K562 (cell line): Measurements from ENCODE around the gene ADGRD1. TPM values are rescaled to one million over a fixed set of nuclear protein-coding genes. Genes with fewer than 3 reads are reported as not detected.
"Not testable (repeated sequence)": the region's sequence is repeated elsewhere in the genome, so short reads cannot be mapped to it uniquely, and the experiment has no call there.

ENCODE experiments used
- ATAC-seq: fragments of 200-7000 bp; cut with Tn5 transposase; 3 replicates; pipeline ENCODE4 v1.9.1; 2020; ENCODE audit warnings: moderate library complexity
- BruUV-seq: library from RNA; stranded (reverse); fragments of 400-500 nt; replicated peaks from 2 replicates; lab custom pipeline; 2021; lab: Mats Ljungman, UMichigan
- CTCF ChIA-PET: fragments of 300-600 bp; formaldehyde crosslinking; extraction: SDS; loops from one replicate; lab custom pipeline; 2021; ENCODE audit warnings: low intra/inter-chr PET ratio; lab: Yijun Ruan, JAX
- POLR2A ChIA-PET: fragments of 300-600, 350-650 bp; sonication (Branson Sonifier 250); formaldehyde crosslinking; extraction: SDS; loops from one replicate; lab custom pipeline; 2021; ENCODE audit warnings: antibody characterized with exemption, inconsistent platforms; lab: Yijun Ruan, JAX
- DNase-seq, 4 experiments: peaks; one replicate each; pipeline versions ENCODE4 v3.0.0 to v3.0.0-alpha.2; 2011 to 2018; ENCODE audit warnings: low spot score in 3 of 4, mixed read lengths in 3 of 4; ENCODE audit errors: extremely low read depth in 1 of 4
- FAIRE-seq: peaks from 2 replicates; lab custom pipeline; 2011; peaks lifted over from hg19 to GRCh38; lab: Jason Lieb, UNC
- H2AFZ ChIP-seq: 2 replicates; pipeline ENCODE4 v1.6.0; 2011; ENCODE audit warnings: low read depth, low read length, control low read depth, inconsistent platforms
- H3K27ac ChIP-seq: fragments of 200-600 bp; 3 replicates; pipeline ENCODE4 v1.8.0; 2011; ENCODE audit warnings: low read depth, mild to moderate bottlenecking, control low read depth, inconsistent platforms, low read length, moderate library complexity, mixed read lengths; ENCODE audit errors: extremely low read depth
- H3K27me3 ChIP-seq, 2 experiments: fragments of 300-600 bp in 1 of 2; 2 replicates in 1 of 2; 3 replicates in 1 of 2; pipeline versions ENCODE4 v1.6.0 to v1.8.0; 2011; ENCODE audit warnings: inconsistent platforms in 2 of 2, low read length in 2 of 2, mild to moderate bottlenecking in 1 of 2, mixed read lengths in 1 of 2, moderate library complexity in 1 of 2; ENCODE audit not compliant: control insufficient read depth in 2 of 2, insufficient read depth in 2 of 2
- H3K36me3 ChIP-seq: fragments of 300-600 bp; 3 replicates; pipeline ENCODE4 v1.8.0; 2011; ENCODE audit warnings: mild to moderate bottlenecking, low read length, inconsistent platforms; ENCODE audit not compliant: control insufficient read depth, insufficient read depth
- H3K4me1 ChIP-seq, 2 experiments: fragments of 200-600 bp in 1 of 2; replicated peaks in 1 of 2; 2 replicates in 1 of 2; 3 replicates in 1 of 2; pipeline versions ENCODE4 v1.5.1 to v1.8.0; 2011; ENCODE audit warnings: inconsistent platforms in 2 of 2, low read length in 2 of 2, mild to moderate bottlenecking in 1 of 2, mixed read lengths in 1 of 2, moderate library complexity in 1 of 2; ENCODE audit not compliant: control insufficient read depth in 2 of 2, insufficient read depth in 2 of 2
- H3K4me2 ChIP-seq: 2 replicates; pipeline ENCODE4 v1.6.1; 2011; ENCODE audit warnings: low read length, control low read depth, inconsistent platforms, mixed read lengths; ENCODE audit not compliant: insufficient read depth
- H3K4me3 ChIP-seq: fragments of 200-600 bp; sonication (generic), shearing (Covaris generic); 2 replicates; pipeline ENCODE4 v1.5.1; 2016; ENCODE audit warnings: control low read depth, inconsistent platforms
- H3K79me2 ChIP-seq: fragments of 200-600 bp; 3 replicates; pipeline ENCODE4 v1.8.0; 2011; ENCODE audit warnings: low read length, inconsistent platforms; ENCODE audit not compliant: control insufficient read depth, insufficient read depth
- H3K9ac ChIP-seq, 2 experiments: 2 replicates each; pipeline versions ENCODE4 v1.6.0 to v1.6.1; 2011; ENCODE audit warnings: low read depth in 2 of 2, low read length in 2 of 2, control low read depth in 1 of 2, inconsistent platforms in 1 of 2, mild to moderate bottlenecking in 1 of 2, mixed read lengths in 1 of 2; ENCODE audit not compliant: insufficient read depth in 1 of 2
- H3K9me1 ChIP-seq: one replicate; pipeline ENCODE4 v1.6.0; 2011; ENCODE audit warnings: inconsistent platforms, mild to moderate bottlenecking, low read length, moderate library complexity; ENCODE audit not compliant: control insufficient read depth, insufficient read depth
- H3K9me3 ChIP-seq: replicated peaks from 2 replicates; pipeline ENCODE4 v1.5.1; 2011; ENCODE audit warnings: low read depth, low read length, inconsistent platforms; ENCODE audit not compliant: control insufficient read depth, insufficient read depth
- H4K20me1 ChIP-seq: replicated peaks from 2 replicates; pipeline ENCODE4 v1.6.1; 2011; ENCODE audit warnings: low read length, inconsistent platforms, mixed read lengths; ENCODE audit not compliant: control insufficient read depth, insufficient read depth
- ATF1 ChIP-seq, 2 experiments: fragments of 450-650 bp in 1 of 2; IDR thresholded peaks; 2 replicates each; pipeline ENCODE4 v1.6.1; 2016; ENCODE audit warnings: missing compliant biosample characterization in 1 of 2, missing genetic modification characterization in 1 of 2
- CREM ChIP-seq: IDR thresholded peaks from 2 replicates; pipeline ENCODE4 v1.6.1; 2014; ENCODE audit warnings: antibody characterized with exemption, low read depth
- WGBS: fragments of 100-300 bp; shearing (Covaris generic); methylation state at CpG from one replicate; pipeline ENCODE4 v1.1.6; 2016; ENCODE audit warnings: low coverage, mixed read lengths; ENCODE audit not compliant: insufficient coverage; ENCODE audit errors: missing lambda C conversion rate; 5-methylcytosine and 5-hydroxymethylcytosine counted together
- in situ Hi-C: fragments of 300-500 bp; cut with MboI; formaldehyde crosslinking; loops from 4 replicates; pipeline ENCODE4 v1.15.0; 2018; ENCODE audit warnings: inconsistent platforms, mixed read lengths
- intact Hi-C: fragments of 100-400 bp; cut with micrococcal nuclease; formaldehyde crosslinking; loops from 2 replicates; pipeline ENCODE4 v1.14.2; 2022
- polyA plus RNA-seq, 8 experiments: library from polyadenylated mRNA; depleted of rRNA in 4 of 8; stranded (reverse) in 5 of 8; unstranded in 3 of 8; fragments of >200 nt; fragmentation: Nextera tagmentation in 2 of 8; fragmentation: Illumina TruSeq in 1 of 8; extraction: Ambion mirVana in 2 of 8; extraction: Trizol in 1 of 8; gene quantifications; 2 replicates each; pipeline versions ENCODE4 v1.2.1 to v1.2.3, GENCODE V29; 2011 to 2014; ENCODE audit warnings: inconsistent platforms in 1 of 8, missing spikeins in 1 of 8
- total RNA-seq, 7 experiments: library from RNA; depleted of rRNA in 6 of 7; stranded (reverse); fragments of >200 nt in 6 of 7; fragmentation: Illumina TruSeq in 2 of 7; extraction: Trizol in 2 of 7; gene quantifications; 2 replicates each; pipeline versions ENCODE4 v1.2.1 to v1.2.3, GENCODE V29; 2011 to 2021; ENCODE audit warnings: low replicate concordance in 1 of 7
- TF ChIP-seq, protein P1 (sequence below), 3 experiments: IDR thresholded peaks in 2 of 3; conservative IDR thresholded peaks in 1 of 3; 2 replicates each; pipeline ENCODE4 v1.5.1; 2011 to 2012; ENCODE audit warnings: low read length in 3 of 3, mild to moderate bottlenecking in 3 of 3, control low read depth in 2 of 3, improper control_type of control experiment in 1 of 3, inconsistent platforms in 1 of 3, low read depth in 1 of 3, mixed read lengths in 1 of 3, moderate library complexity in 1 of 3; ENCODE audit not compliant: insufficient read depth in 2 of 3

The ADGRD1 gene
- total and polyA plus RNA-seq, 9 of the 15 experiments (the other 6 are each of a cell fraction or from before 2014, with no cell fraction given): 1.7 to 11.7 (median 3.3) TPM

DNA sequence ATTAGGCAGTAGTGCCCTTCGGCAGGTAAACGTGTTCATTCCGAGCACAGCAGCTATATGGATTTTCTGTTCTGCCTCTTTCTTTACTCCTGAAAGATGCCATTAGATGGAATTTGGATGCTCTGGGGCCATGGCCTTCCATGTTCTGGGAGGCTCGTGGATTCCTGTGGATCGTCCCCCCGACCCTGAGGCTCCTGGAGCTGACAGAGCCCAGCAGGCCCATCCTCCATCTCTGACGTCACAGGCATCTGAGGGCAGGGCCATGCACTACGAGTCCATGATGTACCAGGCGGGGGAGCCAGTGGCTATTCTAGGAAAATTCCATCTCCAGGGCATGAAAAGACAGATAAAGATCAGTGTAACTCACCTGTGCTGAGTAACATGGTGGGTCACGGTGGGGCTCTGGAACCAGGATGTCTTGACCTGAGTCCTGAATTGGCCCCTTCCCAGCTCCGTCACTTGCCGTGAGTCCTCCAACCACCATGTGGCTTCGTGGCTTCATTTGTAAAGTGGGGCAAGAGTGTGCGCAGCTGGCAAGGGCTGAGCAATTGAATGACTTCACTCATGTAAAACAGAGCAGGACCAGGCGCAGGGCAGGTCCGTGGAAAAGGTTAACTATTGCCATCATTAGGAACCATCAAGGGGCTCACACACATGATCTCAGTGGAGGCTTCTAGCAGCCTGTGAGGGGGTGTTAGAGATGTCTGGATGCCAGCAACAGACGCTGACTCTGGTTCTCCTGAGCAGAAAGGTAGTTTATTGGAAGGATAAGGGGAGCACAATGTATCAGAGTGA, 115.4 kb downstream of the ADGRD1 start:
- FAIRE-seq, CTCF ChIA-PET: not testable (repeated sequence)
- WGBS: 24% methylated on average over 12 of the region's 17 CpGs

DNA sequence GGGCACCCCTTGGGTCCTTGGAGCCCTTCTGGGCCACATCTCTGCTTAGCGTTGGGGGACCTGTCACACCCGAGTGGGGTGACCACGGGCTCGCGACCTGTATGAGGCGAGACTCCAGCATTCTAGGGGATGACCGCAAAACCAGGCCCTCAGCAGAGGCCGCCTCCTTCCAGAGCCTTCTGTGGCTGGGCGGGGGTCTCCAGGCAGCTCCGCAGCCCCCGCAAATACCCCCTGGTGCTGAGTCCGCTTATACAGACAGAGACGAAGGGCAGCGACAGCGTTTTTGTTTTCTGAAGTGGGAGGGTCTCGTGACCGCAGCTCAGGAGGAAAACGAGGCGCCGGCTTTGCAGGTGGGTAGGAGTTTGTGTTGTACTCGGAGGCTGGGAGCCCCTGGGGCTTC, 116.4 kb downstream of the ADGRD1 start:
- POLR2A ChIA-PET, CTCF ChIA-PET, H3K9ac ChIP-seq, H3K4me1 ChIP-seq, H3K27ac ChIP-seq, intact Hi-C loops, H3K4me3 ChIP-seq, H3K9me1 ChIP-seq, H3K79me2 ChIP-seq, DNase-seq, ATAC-seq, H3K4me2 ChIP-seq, H3K36me3 ChIP-seq, FAIRE-seq, in situ Hi-C loops, H2AFZ ChIP-seq, BruUV-seq, H3K9me3 ChIP-seq: not testable (repeated sequence)
- Histone ChIP-seq H3K27me3 (peaks cover 7 to 23% of the 10 kb centered on the region in 2 experiments; a peak in 4 of 5 replicates), H4K20me1 (peaks cover 16% of the 10 kb centered on the region)
- 60% methylated on average over 17 of the region's 21 CpGs for WGBS

More for the DNA sequence above, 115.4 kb downstream of the ADGRD1 start:
- H3K27ac ChIP-seq; DNase-seq; POLR2A ChIA-PET; H3K4me1 ChIP-seq; H3K36me3 ChIP-seq; in situ Hi-C loops; BruUV-seq; H3K9me3 ChIP-seq; intact Hi-C loops; H2AFZ ChIP-seq; H3K4me3 ChIP-seq; H3K79me2 ChIP-seq; H3K9me1 ChIP-seq; H3K9ac ChIP-seq; H3K4me2 ChIP-seq; TF ChIP-seq ATF1 (CRISPR knock-in tag; IDR thresholded peaks at IDR 0.05): not testable (repeated sequence)
- H4K20me1 ChIP-seq: peaks cover 16% of the 10 kb centered on the region
- peak; percentile 78 for ATAC-seq
- peaks cover 10 to 28% of the 10 kb centered on the region in 2 experiments; a peak in 4 of 5 replicates for H3K27me3 ChIP-seq
- peak; percentile 61 for TF ChIP-seq ATF1 (tag; IDR thresholded peaks at IDR 0.05)
- peak; percentile 63 for TF ChIP-seq CREM
- TF ChIP-seq, protein P1, sequence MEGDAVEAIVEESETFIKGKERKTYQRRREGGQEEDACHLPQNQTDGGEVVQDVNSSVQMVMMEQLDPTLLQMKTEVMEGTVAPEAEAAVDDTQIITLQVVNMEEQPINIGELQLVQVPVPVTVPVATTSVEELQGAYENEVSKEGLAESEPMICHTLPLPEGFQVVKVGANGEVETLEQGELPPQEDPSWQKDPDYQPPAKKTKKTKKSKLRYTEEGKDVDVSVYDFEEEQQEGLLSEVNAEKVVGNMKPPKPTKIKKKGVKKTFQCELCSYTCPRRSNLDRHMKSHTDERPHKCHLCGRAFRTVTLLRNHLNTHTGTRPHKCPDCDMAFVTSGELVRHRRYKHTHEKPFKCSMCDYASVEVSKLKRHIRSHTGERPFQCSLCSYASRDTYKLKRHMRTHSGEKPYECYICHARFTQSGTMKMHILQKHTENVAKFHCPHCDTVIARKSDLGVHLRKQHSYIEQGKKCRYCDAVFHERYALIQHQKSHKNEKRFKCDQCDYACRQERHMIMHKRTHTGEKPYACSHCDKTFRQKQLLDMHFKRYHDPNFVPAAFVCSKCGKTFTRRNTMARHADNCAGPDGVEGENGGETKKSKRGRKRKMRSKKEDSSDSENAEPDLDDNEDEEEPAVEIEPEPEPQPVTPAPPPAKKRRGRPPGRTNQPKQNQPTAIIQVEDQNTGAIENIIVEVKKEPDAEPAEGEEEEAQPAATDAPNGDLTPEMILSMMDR (IDR thresholded peaks at IDR 0.05 in 2 of 3, conservative IDR thresholded peaks at IDR 0.05 in 1 of 3; ENCODE audit: insufficient read depth in 2 of 3, low read depth in 1 of 3, low read length in 3 of 3): peak in 1 of 3 experiments; percentile 16; a peak in 1 of 6 replicates
- TF ChIP-seq, all 486 proteins: peak for 3; not testable (repeated sequence) for 483
